Thyroid gland (tissue), 4 donors: ENCODE data around the gene LANCL3. TPM values are rescaled to one million over a fixed set of nuclear protein-coding genes. Genes with fewer than 3 reads are reported as not detected.

Experiments
- DNase-seq, 2 donors: peaks; one replicate each; pipeline ENCODE4 v3.0.0-alpha.2; 2019
- H3K27ac ChIP-seq, 3 donors: fragments of 200-600 bp; sonication (generic); 1 replicate in 2 of 3; 2 replicates in 1 of 3; pipeline ENCODE4 v1.5.1; 2016 to 2019; ENCODE audit warnings: mild to moderate bottlenecking in 1 of 3, moderate library complexity in 1 of 3
- H3K27me3 ChIP-seq: fragments of 200-600 bp; sonication (generic); one replicate; pipeline ENCODE4 v1.5.1; 2019
- H3K36me3 ChIP-seq, 2 donors: fragments of 200-600 bp; sonication (generic); one replicate each; pipeline ENCODE4 v1.5.1; 2016 to 2019
- H3K4me1 ChIP-seq, 2 donors: fragments of 200-600 bp; sonication (generic); one replicate each; pipeline ENCODE4 v1.5.1; 2017 to 2019
- H3K4me3 ChIP-seq, 3 donors: fragments of 200-600 bp; sonication (generic); replicated peaks in 1 of 3; 1 replicate in 2 of 3; 2 replicates in 1 of 3; pipeline ENCODE4 v1.5.1; 2016; ENCODE audit warnings: mild to moderate bottlenecking in 1 of 3
- H3K9me3 ChIP-seq: fragments of 200-600 bp; sonication (generic); one replicate; pipeline ENCODE4 v1.5.1; 2017
- POLR2A ChIP-seq, 2 donors: fragments of 450-650 bp; IDR thresholded peaks; one replicate each; pipeline ENCODE4 v1.6.1; 2017; ENCODE audit warnings: antibody characterized with exemption in 2 of 2, mild to moderate bottlenecking in 2 of 2, moderate library complexity in 1 of 2
- WGBS, 2 donors: methylation state at CpG; one replicate each; pipeline ENCODE4 v1.1.5; 2017; 5-methylcytosine and 5-hydroxymethylcytosine counted together
- intact Hi-C: fragments of 100-400 bp; cut with DNase I; formaldehyde crosslinking; loops from one replicate; pipeline ENCODE4 v1.15.1; 2023
- total RNA-seq, 4 donors: library from RNA; depleted of rRNA; stranded (reverse); fragments of >200 nt; gene quantifications; one replicate each; pipeline ENCODE4 v1.2.3, GENCODE V29; 2016
- TF ChIP-seq, protein P1 (sequence below), 6 experiments: fragments of 200-600 bp in 3 of 6; fragments of 450-650 bp in 3 of 6; sonication (generic) in 3 of 6; IDR thresholded peaks; one replicate each; pipeline ENCODE4 v1.5.1; 2016 to 2019; ENCODE audit warnings: antibody characterized with exemption in 6 of 6, mild to moderate bottlenecking in 2 of 6, inconsistent platforms in 1 of 6, moderate library complexity in 1 of 6

Gene LANCL3
- total RNA-seq, 4 donors from 2014 or later = 0.54 to 1.9 (median 0.94) TPM

- DNase-seq = peak; percentile 28 to 36
- no peaks in the 10 kb centered on the region for H3K9me3 ChIP-seq
- no peak overlapping the region for H3K4me3 ChIP-seq
- intact Hi-C loops = no loop called here
- H3K27me3 ChIP-seq = no peaks in the 10 kb centered on the region
- H3K27ac ChIP-seq = no peak overlapping the region
- H3K36me3 ChIP-seq = no peaks in the 10 kb centered on the region
- H3K4me1 ChIP-seq = no peaks in the 10 kb centered on the region
- 10 to 43% methylated on average over 1 of the region's 1 CpG for WGBS, 2 donors
- TF ChIP-seq, protein P1, sequence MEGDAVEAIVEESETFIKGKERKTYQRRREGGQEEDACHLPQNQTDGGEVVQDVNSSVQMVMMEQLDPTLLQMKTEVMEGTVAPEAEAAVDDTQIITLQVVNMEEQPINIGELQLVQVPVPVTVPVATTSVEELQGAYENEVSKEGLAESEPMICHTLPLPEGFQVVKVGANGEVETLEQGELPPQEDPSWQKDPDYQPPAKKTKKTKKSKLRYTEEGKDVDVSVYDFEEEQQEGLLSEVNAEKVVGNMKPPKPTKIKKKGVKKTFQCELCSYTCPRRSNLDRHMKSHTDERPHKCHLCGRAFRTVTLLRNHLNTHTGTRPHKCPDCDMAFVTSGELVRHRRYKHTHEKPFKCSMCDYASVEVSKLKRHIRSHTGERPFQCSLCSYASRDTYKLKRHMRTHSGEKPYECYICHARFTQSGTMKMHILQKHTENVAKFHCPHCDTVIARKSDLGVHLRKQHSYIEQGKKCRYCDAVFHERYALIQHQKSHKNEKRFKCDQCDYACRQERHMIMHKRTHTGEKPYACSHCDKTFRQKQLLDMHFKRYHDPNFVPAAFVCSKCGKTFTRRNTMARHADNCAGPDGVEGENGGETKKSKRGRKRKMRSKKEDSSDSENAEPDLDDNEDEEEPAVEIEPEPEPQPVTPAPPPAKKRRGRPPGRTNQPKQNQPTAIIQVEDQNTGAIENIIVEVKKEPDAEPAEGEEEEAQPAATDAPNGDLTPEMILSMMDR (IDR thresholded peaks at IDR 0.05) = no peak
- no peak for TF ChIP-seq POLR2A (IDR thresholded peaks at IDR 0.05)
These were observed 32.5 kb downstream of the LANCL3 start for GRCh38 chrX:37603938-37604409.

DNA sequence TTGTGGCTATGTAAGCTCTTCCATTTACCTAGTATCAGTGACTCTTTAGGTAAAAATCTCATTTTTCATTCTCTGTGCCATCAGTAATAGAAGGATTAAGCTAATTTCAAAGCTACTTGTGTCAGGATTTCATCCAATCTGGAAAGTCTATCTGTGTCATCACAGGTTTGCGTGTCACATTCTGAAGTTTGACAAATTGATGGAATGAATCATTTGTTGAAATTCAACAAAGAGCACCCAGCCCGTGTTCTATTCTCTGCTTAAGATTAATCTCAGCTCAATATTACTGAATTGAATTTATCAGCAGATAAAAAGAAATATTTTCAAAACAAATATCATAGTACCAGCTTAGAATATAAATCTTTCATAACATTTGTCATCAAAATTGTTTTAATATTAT lies 35.8 kb downstream of the LANCL3 start:
- WGBS, 2 donors = 88 to 94% methylated on average over 2 of the region's 2 CpGs
- intact Hi-C loops = no loop called here
- TF ChIP-seq, protein P1 (IDR thresholded peaks at IDR 0.05) = no peak

GRCh38 chrX:37608156-37608555 lies 36.7 kb downstream of the LANCL3 start:
- TF ChIP-seq, protein P1 (IDR thresholded peaks at IDR 0.05) = no peak
- TF ChIP-seq POLR2A (IDR thresholded peaks at IDR 0.05) = no peak
- no peak for DNase-seq

More for the DNA sequence above, 35.8 kb downstream of the LANCL3 start:
- Histone ChIP-seq H3K9me3 (no peaks in the 10 kb centered on the region), H3K4me1 (no peaks in the 10 kb centered on the region), H3K27me3 (no peaks in the 10 kb centered on the region), H3K36me3 (no peaks in the 10 kb centered on the region), H3K27ac (no peak overlapping the region), H3K4me3 (no peak overlapping the region)
- no peak for DNase-seq

DNA sequence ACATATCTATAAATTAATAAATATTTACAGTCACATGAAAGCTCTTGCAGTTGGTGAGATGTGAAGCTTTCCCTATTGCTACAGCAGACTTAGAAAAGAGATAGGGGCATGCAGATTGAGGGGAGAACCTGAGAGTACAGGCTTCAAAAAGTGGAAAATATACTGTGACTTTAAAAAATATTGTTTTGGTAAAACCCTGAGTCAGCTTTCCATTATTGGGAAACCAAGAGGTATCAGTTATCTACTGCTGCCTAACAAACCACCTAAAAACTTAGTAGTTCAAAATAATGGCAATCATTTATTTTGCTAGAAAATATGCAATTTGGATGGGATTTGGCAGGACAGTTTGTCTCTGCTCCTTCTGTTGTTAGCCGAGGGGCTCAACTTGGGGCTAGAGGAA lies 38.3 kb downstream of the LANCL3 start:
- WGBS, 2 donors = 90 to 92% methylated on average over 1 of the region's 1 CpG

More at GRCh38 chrX:37608156-37608555, 36.7 kb downstream of the LANCL3 start:
- no peaks in the 10 kb centered on the region for H3K4me1 ChIP-seq
- H3K36me3 ChIP-seq = no peaks in the 10 kb centered on the region
- intact Hi-C loops = no loop called here
- no peaks in the 10 kb centered on the region for H3K9me3 ChIP-seq
- 79 to 82% methylated on average over 2 of the region's 2 CpGs for WGBS, 2 donors
- H3K27ac ChIP-seq = no peak overlapping the region
- no peak overlapping the region for H3K4me3 ChIP-seq
- no peaks in the 10 kb centered on the region for H3K27me3 ChIP-seq

GRCh38 chrX:37613933-37614332 lies 42.5 kb downstream of the LANCL3 start:
- Histone ChIP-seq H3K4me3 (no peak overlapping the region), H3K9me3 (no peaks in the 10 kb centered on the region), H3K4me1 (no peaks in the 10 kb centered on the region), H3K27ac (no peak overlapping the region), H3K36me3 (no peaks in the 10 kb centered on the region), H3K27me3 (no peaks in the 10 kb centered on the region)
- TF ChIP-seq, protein P1 (IDR thresholded peaks at IDR 0.05) = no peak
- TF ChIP-seq POLR2A (IDR thresholded peaks at IDR 0.05) = no peak
- intact Hi-C loops = no loop called here
- no peak for DNase-seq
- WGBS, 2 donors = 82 to 85% methylated on average over 1 of the region's 1 CpG

More for the DNA sequence above, 38.3 kb downstream of the LANCL3 start:
- Histone ChIP-seq H3K36me3 (no peaks in the 10 kb centered on the region), H3K9me3 (no peaks in the 10 kb centered on the region), H3K27ac (no peak overlapping the region), H3K27me3 (no peaks in the 10 kb centered on the region), H3K4me1 (no peaks in the 10 kb centered on the region), H3K4me3 (no peak overlapping the region)
- DNase-seq = no peak
- intact Hi-C loops = no loop called here
- TF ChIP-seq, protein P1 (IDR thresholded peaks at IDR 0.05) = no peak
- TF ChIP-seq POLR2A (IDR thresholded peaks at IDR 0.05) = no peak
